Cardiac muscle cell (in vitro differentiated cells and primary cell): ENCODE measurements around the gene BLOC1S3. TPM values are rescaled to one million over a fixed set of nuclear protein-coding genes. Genes with fewer than 3 reads are reported as not detected.

Source experiments
- DNase-seq, 2 donors: peaks; one replicate each; pipeline versions ENCODE4 v3.0.0 to v3.0.0-alpha.2; 2010 to 2017; ENCODE audit warnings: low read depth in 1 of 2, low spot score in 1 of 2
- H3K27ac ChIP-seq: fragments of 200-600 bp; sonication (generic); 2 replicates; pipeline ENCODE4 v1.5.1; 2016
- H3K27me3 ChIP-seq: fragments of 200-600 bp; sonication (generic); 2 replicates; pipeline ENCODE4 v1.6.0; 2016; ENCODE audit warnings: control low read depth
- H3K36me3 ChIP-seq: fragments of 200-600 bp; sonication (generic); 2 replicates; pipeline ENCODE4 v1.5.1; 2016; ENCODE audit warnings: control low read depth
- H3K4me1 ChIP-seq: fragments of 200-600 bp; sonication (generic); 2 replicates; pipeline ENCODE4 v1.8.1; 2017; ENCODE audit warnings: low read depth, mild to moderate bottlenecking, mixed run types
- H3K4me3 ChIP-seq: fragments of 200-600 bp; sonication (generic); 2 replicates; pipeline ENCODE4 v1.5.1; 2016; ENCODE audit warnings: mild to moderate bottlenecking
- H3K9me3 ChIP-seq: fragments of 200-600 bp; sonication (generic); 2 replicates; pipeline ENCODE4 v1.5.1; 2017; ENCODE audit warnings: low read depth, mild to moderate bottlenecking, control low read depth
- CTCF ChIP-seq: IDR thresholded peaks from 2 replicates; pipeline ENCODE4 v1.5.1; 2012; ENCODE audit warnings: low read depth, mild to moderate bottlenecking, low read length
- polyA plus RNA-seq: library from polyadenylated mRNA; unstranded; fragments of >200 nt; fragmentation: Nextera tagmentation; extraction: Ambion mirVana; gene quantifications from 2 replicates; pipeline ENCODE4 v1.2.1, GENCODE V29; 2016
- total RNA-seq: library from RNA; depleted of rRNA; stranded (reverse); fragments of >200 nt; gene quantifications from 2 replicates; pipeline ENCODE4 v1.2.3, GENCODE V29; 2016

BLOC1S3 gene
- total and polyA plus RNA-seq, 2 experiments from 2014 or later: 6.5 to 8.2 TPM

GRCh38 chr19:45168767-45169351 lies 9.7 kb upstream of the BLOC1S3 start:
- no peak for DNase-seq
- Histone ChIP-seq H3K27ac (no peak overlapping the region), H3K27me3 (no peaks in the 10 kb centered on the region), H3K4me3 (no peak overlapping the region), H3K36me3 (no peaks in the 10 kb centered on the region), H3K4me1 (peaks cover 6% of the 10 kb centered on the region), H3K9me3 (no peaks in the 10 kb centered on the region)
- TF ChIP-seq CTCF: no peak

GRCh38 chr19:45169602-45170001 lies 9.0 kb upstream of the BLOC1S3 start:
- H3K36me3 ChIP-seq: no peaks in the 10 kb centered on the region
- H3K9me3 ChIP-seq: no peaks in the 10 kb centered on the region
- H3K27me3 ChIP-seq: no peaks in the 10 kb centered on the region
- no peak overlapping the region for H3K27ac ChIP-seq
- TF ChIP-seq CTCF: no peak
- no peak overlapping the region for H3K4me3 ChIP-seq
- no peak for DNase-seq
- peaks cover 6% of the 10 kb centered on the region for H3K4me1 ChIP-seq

- no peak for TF ChIP-seq CTCF
- Histone ChIP-seq H3K27me3 (no peaks in the 10 kb centered on the region), H3K27ac (no peak overlapping the region), H3K4me3 (no peak overlapping the region), H3K36me3 (no peaks in the 10 kb centered on the region), H3K4me1 (peaks cover 6% of the 10 kb centered on the region), H3K9me3 (no peaks in the 10 kb centered on the region)
- no peak for DNase-seq
These were observed 8.2 kb upstream of the BLOC1S3 start for GRCh38 chr19:45170146-45171106.

GRCh38 chr19:45171211-45171623 lies 7.4 kb upstream of the BLOC1S3 start:
- peak in 1 of 2 donors; percentile 29 for DNase-seq

GRCh38 chr19:45172173-45172572 lies 6.4 kb upstream of the BLOC1S3 start:
- Histone ChIP-seq H3K36me3 (no peaks in the 10 kb centered on the region), H3K4me1 (peaks cover 6% of the 10 kb centered on the region), H3K9me3 (no peaks in the 10 kb centered on the region), H3K27ac (no peak overlapping the region), H3K27me3 (no peaks in the 10 kb centered on the region), H3K4me3 (no peak overlapping the region)
- no peak for DNase-seq
- TF ChIP-seq CTCF: no peak

More at GRCh38 chr19:45171211-45171623, 7.4 kb upstream of the BLOC1S3 start:
- Histone ChIP-seq H3K27me3 (no peaks in the 10 kb centered on the region), H3K4me3 (no peak overlapping the region), H3K36me3 (no peaks in the 10 kb centered on the region), H3K9me3 (no peaks in the 10 kb centered on the region), H3K27ac (no peak overlapping the region), H3K4me1 (peaks cover 6% of the 10 kb centered on the region)
- no peak for TF ChIP-seq CTCF
